ENCODE data around the gene IQCM.

- TF ChIP-seq, protein P1, sequence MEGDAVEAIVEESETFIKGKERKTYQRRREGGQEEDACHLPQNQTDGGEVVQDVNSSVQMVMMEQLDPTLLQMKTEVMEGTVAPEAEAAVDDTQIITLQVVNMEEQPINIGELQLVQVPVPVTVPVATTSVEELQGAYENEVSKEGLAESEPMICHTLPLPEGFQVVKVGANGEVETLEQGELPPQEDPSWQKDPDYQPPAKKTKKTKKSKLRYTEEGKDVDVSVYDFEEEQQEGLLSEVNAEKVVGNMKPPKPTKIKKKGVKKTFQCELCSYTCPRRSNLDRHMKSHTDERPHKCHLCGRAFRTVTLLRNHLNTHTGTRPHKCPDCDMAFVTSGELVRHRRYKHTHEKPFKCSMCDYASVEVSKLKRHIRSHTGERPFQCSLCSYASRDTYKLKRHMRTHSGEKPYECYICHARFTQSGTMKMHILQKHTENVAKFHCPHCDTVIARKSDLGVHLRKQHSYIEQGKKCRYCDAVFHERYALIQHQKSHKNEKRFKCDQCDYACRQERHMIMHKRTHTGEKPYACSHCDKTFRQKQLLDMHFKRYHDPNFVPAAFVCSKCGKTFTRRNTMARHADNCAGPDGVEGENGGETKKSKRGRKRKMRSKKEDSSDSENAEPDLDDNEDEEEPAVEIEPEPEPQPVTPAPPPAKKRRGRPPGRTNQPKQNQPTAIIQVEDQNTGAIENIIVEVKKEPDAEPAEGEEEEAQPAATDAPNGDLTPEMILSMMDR (conservative IDR thresholded peaks at IDR 0.05; ENCODE audit: low read length), result no peak
- no peak for TF ChIP-seq EZH2phosphoT487 (IDR thresholded peaks at IDR 0.05; ENCODE audit: borderline replicate concordance)
These were observed 303.1 kb downstream of the IQCM start for GRCh38 chr4:149512501-149512900.

All from Loucy (cell line).